HL-60 (cell line): ENCODE results near the gene SRSF3.

Source experiments
- CTCF ChIP-seq: IDR thresholded peaks from one replicate; pipeline ENCODE4 v1.5.1; 2011; ENCODE audit warnings: low read length, control low read depth, inconsistent platforms; ENCODE audit not compliant: insufficient read depth
- POLR2AphosphoS5 ChIP-seq: IDR thresholded peaks from 2 replicates; pipeline ENCODE4 v1.6.1; 2012; ENCODE audit warnings: low read depth
- REST ChIP-seq: IDR thresholded peaks from 2 replicates; pipeline ENCODE4 v1.6.1; 2012; ENCODE audit warnings: low read depth; ENCODE audit not compliant: insufficient replicate concordance

GRCh38 chr6:36634317-36635108 is 40.4 kb downstream of the SRSF3 start:
- TF ChIP-seq CTCF = no peak
- TF ChIP-seq REST = no peak
- no peak for TF ChIP-seq POLR2AphosphoS5
